Measurements from ENCODE around the gene MYORG. TPM values are rescaled to one million over a fixed set of nuclear protein-coding genes. Genes with fewer than 3 reads are reported as not detected.

MYORG gene
- 0.92 and 1.2 TPM in 2 replicates for total RNA-seq

DNA sequence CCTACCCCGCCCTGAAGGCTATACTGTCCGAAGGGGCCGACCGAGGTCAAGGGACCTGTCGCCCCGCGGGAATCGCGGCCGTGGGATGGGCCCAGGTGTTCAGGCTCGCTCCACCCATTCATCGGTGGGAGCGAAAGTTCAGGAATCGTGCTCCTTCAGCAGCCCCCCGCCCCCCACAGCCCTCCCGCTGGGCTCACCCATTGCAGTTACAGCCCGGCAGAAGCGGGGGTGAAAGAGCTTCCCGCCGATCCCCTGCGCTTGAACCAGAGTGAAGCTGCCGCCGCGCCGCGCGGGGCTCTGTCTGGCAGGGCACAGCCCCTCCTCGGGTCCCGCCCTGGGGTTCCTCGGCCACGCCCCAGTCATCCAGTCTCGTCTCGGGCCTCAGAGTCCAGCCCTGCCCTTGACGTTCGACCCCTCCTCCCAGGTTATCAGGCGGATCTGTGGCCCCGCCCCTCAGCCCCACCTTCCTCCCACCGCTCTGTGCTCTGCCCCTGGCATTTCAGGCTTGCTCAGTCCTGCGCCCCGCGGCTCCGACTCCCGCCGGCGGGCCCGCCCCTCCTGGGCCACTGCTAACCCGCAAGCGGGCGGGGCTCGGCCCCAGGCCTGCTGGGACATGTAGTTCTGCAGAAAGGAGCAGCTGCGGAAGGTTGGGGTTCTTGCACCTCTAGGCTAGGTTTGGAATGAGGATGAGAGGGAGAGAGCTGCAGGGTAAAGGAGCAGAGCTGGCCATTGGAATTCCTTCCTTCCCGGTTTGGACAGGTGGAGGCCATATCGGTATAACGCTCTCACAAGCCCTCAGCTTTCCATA lies at the start of gene MYORG:
TSS of gene MYORG (minus strand) at position 303 of the 808 bp plus-strand sequence. CDS start 3,955 bp downstream, outside the sequence.

DNA sequence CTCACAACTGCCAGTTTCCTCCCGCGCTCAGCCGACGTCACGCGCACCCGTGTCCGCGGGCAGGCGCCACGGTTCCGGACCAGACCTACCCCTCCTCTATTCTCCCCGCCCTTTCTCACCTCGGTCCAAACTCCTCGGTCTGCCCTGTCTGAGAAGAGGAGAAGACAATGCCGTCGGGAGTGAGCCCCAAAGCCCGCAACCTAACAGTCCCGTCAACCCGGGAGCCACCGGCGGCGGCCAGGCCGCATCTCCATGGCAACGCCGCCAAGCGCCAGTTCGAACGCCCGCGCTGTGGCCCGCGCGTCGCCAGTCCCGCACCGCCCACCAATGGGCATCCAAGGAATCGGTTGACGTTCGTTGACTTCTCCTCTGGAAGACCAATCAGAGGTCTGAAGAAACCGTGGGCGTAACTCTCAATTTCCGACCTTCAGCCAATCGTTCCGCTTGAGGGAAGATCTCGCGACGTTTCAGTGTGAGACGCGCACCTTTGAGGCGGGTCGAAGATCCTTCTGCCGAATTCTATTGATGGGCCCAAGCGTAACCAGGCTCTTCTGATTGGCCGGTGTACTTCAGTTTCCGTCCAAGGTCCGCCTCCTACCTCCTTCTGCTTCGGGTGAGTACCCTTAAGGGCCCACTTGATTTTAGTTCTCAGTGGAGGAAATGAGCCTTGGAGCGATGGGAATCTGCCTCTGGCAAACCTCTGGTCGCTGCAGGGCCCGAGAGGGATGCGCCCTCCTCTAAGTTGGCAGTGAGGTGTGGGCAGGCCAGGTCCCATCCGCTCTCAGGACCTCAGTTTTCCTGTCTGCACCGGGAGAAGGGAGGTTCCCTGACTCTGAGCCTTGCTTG lies 47.5 kb downstream of the MYORG start, which contains the start of the genes KIF24 and NUDT2:
TSS of gene KIF24 (minus strand) at position 282 of the 846 bp plus-strand sequence. CDS start 17,922 bp downstream, outside the sequence.
TSS of gene NUDT2 (plus strand) at position 583 of the 846 bp plus-strand sequence. CDS start 9,471 bp downstream, outside the sequence.

Other genes with a start within 250 kb of the MYORG start
- 26.8 and 29.2 TPM in 2 replicates for gene UBAP1, start 197.9 kb downstream of the MYORG start, total RNA-seq
- 2.1 and 2.9 TPM in 2 replicates for gene KIF24, start 47.6 kb downstream of the MYORG start, total RNA-seq
- gene NUDT2, start 47.3 kb downstream of the MYORG start, total RNA-seq, result 35.3 and 40.7 TPM in 2 replicates
- gene FAM219A, start 81.7 kb upstream of the MYORG start, total RNA-seq, result 5.9 and 6.2 TPM in 2 replicates
- gene DNAI1, start 81.9 kb upstream of the MYORG start, total RNA-seq, result not detected in 2 replicates
- not detected in 2 replicates for gene ENHO, start 146.1 kb upstream of the MYORG start, total RNA-seq
- gene CNTFR, start 212.8 kb upstream of the MYORG start, total RNA-seq, result not detected in 2 replicates
- gene RPP25L, start 235.2 kb upstream of the MYORG start, total RNA-seq, result 13.1 and 13.2 TPM in 2 replicates
- 147 and 175 TPM in 2 replicates for gene DCTN3, start 243.6 kb upstream of the MYORG start, total RNA-seq